Glomerular endothelial cell (primary cell): ENCODE results near the gene LMTK2. TPM values are rescaled to one million over a fixed set of nuclear protein-coding genes. Genes with fewer than 3 reads are reported as not detected.

Experiments used
- DNase-seq: peaks from one replicate; pipeline ENCODE4 v3.0.0-alpha.2; 2011; ENCODE audit warnings: low read depth, low spot score; ENCODE audit errors: extremely low read depth
- total RNA-seq: library from RNA; depleted of rRNA; stranded (reverse); fragments of >200 nt; gene quantifications from 2 replicates; pipeline ENCODE4 v1.2.3, GENCODE V29; 2015

LMTK2 gene
- 13.6 and 14.6 TPM in 2 replicates for total RNA-seq

DNA sequence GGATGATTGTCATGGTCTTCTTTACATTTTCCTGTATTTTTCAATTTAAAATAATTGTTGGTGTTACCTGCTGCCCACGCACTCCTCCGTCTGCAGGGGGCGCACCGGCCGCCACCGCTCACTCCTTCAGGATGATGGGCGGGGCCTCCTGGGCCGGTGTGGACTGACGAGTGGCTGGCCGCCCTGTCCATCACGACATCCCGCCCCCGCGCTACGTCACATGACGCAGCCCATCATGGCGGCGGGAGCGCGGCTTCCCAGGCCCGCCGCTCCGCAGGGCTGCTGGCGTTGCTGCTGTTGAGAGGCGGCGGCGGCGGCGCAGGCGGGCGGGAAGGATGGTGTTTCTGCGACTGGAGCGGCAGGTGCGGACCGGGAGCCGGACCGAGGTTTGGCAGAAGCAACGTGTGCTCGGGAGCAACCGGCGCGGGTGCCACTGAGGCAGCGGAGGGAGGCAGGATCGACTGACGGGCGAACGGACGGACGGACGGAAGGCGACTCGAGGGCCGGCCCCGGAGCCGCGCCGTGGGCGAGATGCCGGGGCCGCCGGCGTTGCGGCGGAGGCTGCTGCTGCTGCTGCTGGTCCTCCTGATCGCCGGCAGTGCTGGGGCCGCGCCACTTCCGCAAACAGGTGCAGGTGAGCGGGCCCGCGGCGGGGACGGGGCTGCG, at the start of gene LMTK2:
Gene LMTK2 (plus strand): TSS at position 216 of the 666 bp plus-strand sequence. CDS start 316 bp downstream, at position 532.
- DNase-seq, result no peak

DNA sequence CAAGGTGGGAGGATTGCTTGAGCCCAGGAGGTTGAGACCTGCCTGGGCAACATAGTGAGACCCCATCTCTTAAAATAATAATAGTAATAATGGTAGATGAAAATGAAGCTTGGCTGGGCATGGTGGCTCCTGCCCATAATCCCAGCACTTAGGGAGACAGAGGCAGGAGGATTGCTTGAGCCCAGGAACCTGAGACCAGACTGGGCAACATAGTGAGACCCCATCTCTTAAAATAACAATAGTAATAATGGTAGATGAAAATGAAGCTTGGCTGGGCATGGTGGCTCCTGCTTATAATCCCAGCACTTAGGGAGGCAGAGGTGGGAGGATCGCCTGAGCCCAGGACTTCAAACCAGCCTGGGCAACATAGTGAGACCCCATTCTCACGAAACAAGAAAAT, 49.5 kb upstream of the LMTK2 start:
- no peak for DNase-seq

DNA sequence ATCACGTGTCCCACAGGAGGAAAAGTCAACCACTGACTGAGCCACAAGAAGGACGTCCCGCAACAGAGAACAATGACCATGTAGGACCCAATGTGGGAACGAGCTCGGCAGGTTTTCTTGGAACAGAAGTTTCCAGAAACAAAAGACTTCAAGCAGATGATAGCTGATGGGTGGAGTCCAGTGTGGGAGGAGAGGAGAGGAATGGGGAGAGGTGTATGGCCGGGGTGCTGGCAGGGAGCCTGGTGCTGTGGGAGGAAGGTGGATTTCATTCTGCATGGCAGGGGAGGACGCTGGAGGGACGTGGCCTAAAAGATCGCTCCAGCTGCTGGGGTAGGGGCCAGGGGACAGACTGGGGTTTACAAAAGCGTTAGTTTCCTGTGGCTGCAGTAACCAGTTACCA, 48.5 kb upstream of the LMTK2 start:
- no peak for DNase-seq

- no peak for DNase-seq
These were observed 42.4 kb upstream of the LMTK2 start for GRCh38 chr7:98064233-98064632.

- DNase-seq, result no peak
These were observed 40.5 kb upstream of the LMTK2 start for GRCh38 chr7:98066208-98066607.

- DNase-seq, result no peak
These were observed 39.6 kb upstream of the LMTK2 start for GRCh38 chr7:98066934-98067507.

DNA sequence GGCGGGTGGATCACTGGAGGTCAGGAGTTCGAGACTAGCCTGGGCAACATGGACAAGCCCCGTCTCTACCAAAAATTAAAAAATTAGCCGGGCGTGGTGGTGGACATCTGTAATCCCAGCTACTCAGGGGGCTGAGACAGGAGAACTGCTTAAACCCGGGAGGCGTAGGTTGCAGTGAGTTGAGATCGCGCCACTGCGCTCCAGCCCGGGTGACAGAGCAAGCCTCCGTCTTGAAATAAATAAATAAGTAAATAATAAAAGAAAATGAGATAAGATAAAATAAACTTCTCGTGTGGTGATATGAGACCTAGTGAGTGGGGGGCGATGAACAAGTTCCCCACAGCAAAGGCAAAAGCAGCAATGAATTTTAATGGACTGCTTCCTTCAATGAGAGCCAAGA, 33.6 kb upstream of the LMTK2 start:
- no peak for DNase-seq

DNA sequence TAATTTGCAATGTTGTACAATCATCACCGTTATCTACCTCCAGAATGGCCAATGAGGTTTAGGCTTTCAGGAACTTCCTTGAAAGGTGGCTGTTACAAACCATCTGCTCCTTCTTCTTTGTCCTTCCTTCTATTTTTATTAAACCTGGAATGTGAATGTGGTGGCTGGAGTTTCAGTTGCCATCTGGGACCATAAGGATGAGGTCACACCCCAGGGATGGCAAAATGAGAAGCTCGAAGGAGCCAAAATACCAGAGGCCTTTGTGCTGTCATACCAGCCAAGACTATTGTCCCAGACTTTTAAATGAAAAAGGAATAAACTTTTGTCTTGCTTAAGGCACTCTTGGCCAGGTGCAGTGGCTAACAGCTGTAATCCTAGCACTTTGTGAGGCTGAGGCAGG, 30.9 kb upstream of the LMTK2 start:
- DNase-seq, result no peak

DNA sequence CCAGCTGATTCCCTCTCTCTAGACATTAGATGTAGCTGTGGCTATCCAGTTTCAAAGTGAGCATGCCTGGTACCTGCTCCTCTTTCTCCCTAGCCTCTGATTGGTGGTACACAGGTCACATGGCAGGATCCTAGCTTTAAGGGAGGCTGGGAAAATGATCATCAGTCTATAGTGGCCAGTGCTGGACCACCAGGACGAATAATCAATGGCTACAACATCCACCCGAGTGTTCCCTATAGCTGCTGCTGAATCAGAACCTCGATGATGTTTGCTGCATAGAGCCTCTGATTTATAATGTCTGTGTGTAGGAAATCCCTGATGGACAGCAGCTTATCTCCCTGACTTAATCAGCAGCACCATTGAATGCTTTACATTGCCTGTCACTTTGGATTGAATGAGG, 28.9 kb upstream of the LMTK2 start:
- DNase-seq, result no peak

- DNase-seq, result no peak
These were observed 28.3 kb upstream of the LMTK2 start for GRCh38 chr7:98078197-98078870.

- no peak for DNase-seq
These were observed 26.6 kb upstream of the LMTK2 start for GRCh38 chr7:98079891-98080648.

DNA sequence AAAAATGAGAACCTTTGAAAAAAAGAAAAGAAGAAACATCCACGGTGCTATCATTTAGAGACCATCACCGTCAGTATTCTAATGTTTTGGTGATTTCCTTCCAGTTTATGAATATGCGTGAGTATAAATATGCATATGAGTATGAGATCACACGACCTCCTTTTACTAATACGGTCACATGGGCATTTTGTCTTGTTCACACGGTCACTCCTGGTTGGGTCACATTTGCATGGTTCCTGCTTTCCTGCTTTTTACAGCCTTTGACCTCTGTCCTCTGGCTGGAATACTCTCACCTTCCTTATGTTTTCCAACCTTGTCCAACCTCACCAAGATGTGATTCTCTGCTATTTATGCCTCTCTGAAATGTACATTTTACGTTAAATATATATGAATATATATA, 25.3 kb upstream of the LMTK2 start:
- no peak for DNase-seq

- no peak for DNase-seq
These were observed 22.0 kb upstream of the LMTK2 start for GRCh38 chr7:98084631-98085030.

GRCh38 chr7:98085674-98086073, 21.0 kb upstream of the LMTK2 start:
- no peak for DNase-seq

DNA sequence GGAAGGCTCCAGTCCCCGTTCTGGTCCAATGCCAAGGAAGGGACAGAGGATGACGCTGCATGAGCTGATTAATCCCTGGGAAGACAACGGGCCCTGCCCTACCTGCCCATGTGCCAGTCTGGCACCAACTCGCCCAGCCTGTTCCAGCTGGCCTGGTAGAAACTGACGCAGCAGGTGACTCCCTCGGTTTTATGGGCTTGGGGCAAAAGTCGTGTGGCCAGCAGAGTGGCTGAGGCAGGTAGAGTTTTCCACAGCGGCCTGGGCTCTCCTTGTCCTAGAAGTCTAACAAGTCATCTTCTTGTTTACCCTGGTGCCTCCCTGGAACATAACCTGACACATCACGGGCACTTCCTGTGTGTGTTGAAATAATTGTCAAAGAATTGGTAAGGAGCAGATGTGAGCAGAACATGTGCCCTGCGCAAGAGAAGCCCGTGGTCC, 20.4 kb upstream of the LMTK2 start:
- no peak for DNase-seq

- DNase-seq, result no peak
These were observed 18.6 kb upstream of the LMTK2 start for GRCh38 chr7:98088109-98088508.

- DNase-seq, result no peak
These were observed 16.5 kb upstream of the LMTK2 start for GRCh38 chr7:98090116-98090515.

- no peak for DNase-seq
These were observed 15.6 kb upstream of the LMTK2 start for GRCh38 chr7:98091061-98091460.

DNA sequence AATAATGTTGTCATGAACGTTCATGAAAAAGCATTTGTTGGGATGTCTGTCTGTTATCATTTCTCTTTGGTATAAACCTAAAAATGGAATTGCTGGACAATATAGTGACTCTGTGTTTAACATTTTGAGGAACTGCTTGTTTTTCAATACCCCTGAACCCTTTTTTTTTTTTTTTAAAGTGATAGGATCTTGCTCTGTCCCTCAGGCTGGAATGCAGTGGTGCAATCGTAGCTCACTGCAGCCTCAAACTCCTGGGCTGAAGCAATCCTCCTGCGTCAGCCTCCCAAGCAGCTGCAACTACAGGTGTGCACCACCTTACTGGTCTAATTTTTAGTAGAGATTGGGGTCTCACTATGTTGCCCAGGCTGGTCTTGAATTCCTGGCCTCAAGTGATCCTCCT, 15.1 kb upstream of the LMTK2 start:
- DNase-seq, result no peak

DNA sequence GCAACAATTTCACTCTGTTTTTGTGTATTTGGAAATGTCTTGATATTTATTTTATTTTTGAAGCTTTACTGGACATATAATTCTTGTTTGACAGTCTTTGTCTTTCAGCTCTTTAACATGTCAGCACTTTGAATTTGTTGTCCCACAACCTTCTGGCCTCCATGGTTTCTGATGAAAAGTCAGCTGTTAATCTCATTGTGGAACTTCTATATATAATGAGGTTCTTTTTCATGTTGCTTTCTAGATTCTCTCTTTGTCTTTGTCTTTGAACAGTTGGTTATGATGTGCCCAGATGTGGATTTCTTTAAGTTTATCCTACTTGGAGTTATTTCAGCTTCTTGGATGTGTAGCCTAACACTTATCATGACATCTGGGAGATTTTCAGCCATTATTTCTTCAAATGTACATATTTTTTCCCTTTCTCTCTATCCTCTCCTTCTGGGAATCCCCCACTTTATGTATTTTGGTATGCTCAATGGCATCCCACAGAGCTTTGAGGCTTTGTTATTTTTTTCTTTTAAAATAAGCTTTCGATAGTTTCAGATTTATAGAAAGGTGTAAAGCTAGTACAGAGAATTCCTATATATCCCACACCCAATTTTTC, 9.5 kb upstream of the LMTK2 start:
- DNase-seq, result no peak

- DNase-seq, result no peak
These were observed 6.6 kb upstream of the LMTK2 start for GRCh38 chr7:98100088-98100487.
